GM10248 (cell line): ENCODE measurements around the gene SFMBT1.

ENCODE experiments used
- CTCF ChIA-PET: fragments of 300-600 bp; sonication (Branson Sonifier 250); formaldehyde crosslinking; extraction: SDS; loops from one replicate; lab custom pipeline; 2021; ENCODE audit warnings: antibody characterized with exemption; lab: Yijun Ruan, JAX
- POLR2A ChIA-PET: fragments of 350-650 bp; sonication (Branson Sonifier 250); formaldehyde crosslinking; extraction: SDS; loops from one replicate; lab custom pipeline; 2020; ENCODE audit warnings: antibody characterized with exemption; lab: Yijun Ruan, JAX
- DNase-seq: peaks from one replicate; pipeline ENCODE4 v3.0.0; 2012; ENCODE audit errors: extremely low spot score
- TF ChIP-seq, protein P1 (sequence below): IDR thresholded peaks from 2 replicates; pipeline ENCODE4 v1.5.1; 2012; ENCODE audit warnings: mild to moderate bottlenecking, low read depth; ENCODE audit errors: extremely low read depth, missing control alignments, control extremely low read depth

Gene SFMBT1

DNA sequence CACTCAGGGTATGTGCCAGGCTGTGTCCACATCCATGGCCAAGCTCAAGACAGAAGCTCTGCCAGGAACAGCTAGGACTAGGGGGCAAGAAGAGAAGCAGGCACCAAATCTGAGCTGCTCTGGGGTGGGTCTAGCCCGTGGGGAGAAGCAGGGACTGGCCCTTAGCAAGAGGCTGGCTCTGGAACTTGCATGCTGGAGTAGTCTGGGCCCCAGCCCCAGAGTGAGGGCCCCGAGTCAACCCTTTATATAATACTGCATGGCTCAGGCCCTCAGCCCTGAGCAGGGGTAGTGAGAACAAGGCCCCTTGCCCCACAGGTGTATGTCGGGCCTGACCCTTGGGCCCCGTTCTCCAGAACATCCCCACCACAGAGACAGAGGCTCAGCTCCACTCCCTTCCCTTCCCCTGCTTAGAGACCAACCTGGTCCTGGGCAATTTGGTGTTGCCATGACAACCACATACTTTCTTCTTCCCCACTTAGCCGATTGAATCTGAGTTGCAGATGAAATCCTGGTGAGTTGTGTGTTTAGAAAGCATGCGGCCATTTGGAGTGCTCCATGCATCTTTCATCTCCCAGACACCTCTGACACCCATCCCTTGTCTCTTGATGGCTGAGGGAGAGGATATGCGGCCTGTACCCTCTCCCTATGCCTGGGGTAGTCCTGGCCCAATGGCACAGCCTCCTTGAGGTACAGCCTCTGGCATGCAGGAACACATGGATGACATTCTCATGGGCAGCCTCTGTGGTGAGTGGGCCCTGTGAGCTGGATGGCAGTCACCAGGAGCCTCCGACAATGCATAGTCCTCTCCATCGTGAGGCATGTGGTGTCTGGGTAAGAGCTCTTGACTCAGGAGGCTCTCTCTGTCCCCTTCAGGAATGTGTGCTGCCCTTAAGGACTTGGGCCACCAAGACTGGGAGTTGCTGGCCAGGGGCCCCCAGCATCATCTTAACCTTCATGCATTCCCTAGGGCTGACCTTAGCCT is 29.2 kb upstream of the SFMBT1 start:
- ChIA-PET POLR2A (no interaction called here), CTCF (interaction anchor here (1.5 to 2.4 kb wide), 3 partner anchors 30 to 224 kb away, joined by 3 to 7 read pairs (median 5); partner anchors contain the start of gene SFMBT1)
- no peak for DNase-seq
- TF ChIP-seq, protein P1, sequence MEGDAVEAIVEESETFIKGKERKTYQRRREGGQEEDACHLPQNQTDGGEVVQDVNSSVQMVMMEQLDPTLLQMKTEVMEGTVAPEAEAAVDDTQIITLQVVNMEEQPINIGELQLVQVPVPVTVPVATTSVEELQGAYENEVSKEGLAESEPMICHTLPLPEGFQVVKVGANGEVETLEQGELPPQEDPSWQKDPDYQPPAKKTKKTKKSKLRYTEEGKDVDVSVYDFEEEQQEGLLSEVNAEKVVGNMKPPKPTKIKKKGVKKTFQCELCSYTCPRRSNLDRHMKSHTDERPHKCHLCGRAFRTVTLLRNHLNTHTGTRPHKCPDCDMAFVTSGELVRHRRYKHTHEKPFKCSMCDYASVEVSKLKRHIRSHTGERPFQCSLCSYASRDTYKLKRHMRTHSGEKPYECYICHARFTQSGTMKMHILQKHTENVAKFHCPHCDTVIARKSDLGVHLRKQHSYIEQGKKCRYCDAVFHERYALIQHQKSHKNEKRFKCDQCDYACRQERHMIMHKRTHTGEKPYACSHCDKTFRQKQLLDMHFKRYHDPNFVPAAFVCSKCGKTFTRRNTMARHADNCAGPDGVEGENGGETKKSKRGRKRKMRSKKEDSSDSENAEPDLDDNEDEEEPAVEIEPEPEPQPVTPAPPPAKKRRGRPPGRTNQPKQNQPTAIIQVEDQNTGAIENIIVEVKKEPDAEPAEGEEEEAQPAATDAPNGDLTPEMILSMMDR = no peak

DNA sequence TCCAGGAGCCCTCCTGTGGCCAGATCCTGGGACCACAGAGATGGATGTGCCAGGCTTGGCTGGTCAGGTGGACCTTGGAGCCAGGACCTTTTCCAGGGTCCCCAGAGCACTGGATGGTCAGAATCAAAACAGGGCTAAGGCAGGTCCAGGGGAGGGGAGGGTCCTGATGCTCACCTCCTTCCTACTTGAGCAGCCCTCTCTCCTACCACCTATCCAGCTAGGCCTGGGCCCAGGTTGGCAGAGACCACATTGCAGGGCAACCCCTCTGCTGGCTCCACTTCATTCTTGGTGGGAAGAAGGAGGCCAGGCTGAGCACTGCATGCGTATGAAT is 28.5 kb upstream of the SFMBT1 start:
- POLR2A ChIA-PET = no interaction called here
- DNase-seq = no peak
- TF ChIP-seq, protein P1 = no peak
- CTCF ChIA-PET = interaction anchor here (1.2 to 2.3 kb wide), 4 partner anchors 29 to 223 kb away, joined by 3 to 7 read pairs (median 6); partner anchors contain the start of gene SFMBT1

DNA sequence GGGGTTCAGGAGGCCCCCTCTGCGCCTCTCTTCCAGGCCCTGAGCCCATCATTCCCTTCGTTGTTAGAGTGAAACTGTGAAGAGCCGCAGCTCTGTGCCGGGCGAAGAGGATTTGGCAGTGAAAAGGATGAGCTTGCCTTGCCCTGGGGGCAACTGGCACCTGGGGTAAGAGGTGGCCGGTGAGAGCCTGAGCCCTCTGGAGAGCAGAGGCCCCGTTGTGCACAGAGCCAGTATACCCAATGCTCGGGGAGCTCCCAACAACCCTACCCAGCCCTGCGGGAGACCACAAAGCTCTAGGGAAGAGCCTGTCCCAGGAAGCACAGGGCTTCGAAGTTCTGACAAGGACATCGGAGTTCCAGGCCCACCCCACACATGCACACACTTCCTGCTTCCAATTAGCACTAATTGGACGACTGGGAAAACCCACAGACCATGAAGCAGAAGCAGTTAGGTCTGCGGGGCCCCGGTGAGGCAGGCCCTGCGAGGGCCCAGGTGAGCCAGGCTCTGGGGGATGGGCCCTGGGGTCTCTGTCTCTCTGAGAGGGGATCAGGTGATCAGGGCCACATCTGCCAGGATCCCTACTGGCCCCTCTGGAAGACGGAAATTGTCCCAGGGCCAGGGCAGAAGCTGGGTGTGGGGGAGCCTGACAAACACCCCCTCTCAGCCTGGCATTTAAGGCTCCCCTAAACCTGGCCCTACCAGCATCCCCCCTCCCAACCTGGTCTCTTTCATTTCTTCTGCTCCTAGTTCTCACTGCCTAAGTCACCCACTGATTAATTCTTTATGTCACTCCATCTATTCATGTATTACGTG is 27.9 kb upstream of the SFMBT1 start:
- ChIA-PET POLR2A (no interaction called here), CTCF (interaction anchor here (0.9 to 2.3 kb wide), 7 partner anchors 28 to 223 kb away, joined by 3 to 7 read pairs (median 3); partner anchors contain the start of genes SFMBT1 and STIMATE)
- no peak for DNase-seq
- TF ChIP-seq, protein P1 = no peak

DNA sequence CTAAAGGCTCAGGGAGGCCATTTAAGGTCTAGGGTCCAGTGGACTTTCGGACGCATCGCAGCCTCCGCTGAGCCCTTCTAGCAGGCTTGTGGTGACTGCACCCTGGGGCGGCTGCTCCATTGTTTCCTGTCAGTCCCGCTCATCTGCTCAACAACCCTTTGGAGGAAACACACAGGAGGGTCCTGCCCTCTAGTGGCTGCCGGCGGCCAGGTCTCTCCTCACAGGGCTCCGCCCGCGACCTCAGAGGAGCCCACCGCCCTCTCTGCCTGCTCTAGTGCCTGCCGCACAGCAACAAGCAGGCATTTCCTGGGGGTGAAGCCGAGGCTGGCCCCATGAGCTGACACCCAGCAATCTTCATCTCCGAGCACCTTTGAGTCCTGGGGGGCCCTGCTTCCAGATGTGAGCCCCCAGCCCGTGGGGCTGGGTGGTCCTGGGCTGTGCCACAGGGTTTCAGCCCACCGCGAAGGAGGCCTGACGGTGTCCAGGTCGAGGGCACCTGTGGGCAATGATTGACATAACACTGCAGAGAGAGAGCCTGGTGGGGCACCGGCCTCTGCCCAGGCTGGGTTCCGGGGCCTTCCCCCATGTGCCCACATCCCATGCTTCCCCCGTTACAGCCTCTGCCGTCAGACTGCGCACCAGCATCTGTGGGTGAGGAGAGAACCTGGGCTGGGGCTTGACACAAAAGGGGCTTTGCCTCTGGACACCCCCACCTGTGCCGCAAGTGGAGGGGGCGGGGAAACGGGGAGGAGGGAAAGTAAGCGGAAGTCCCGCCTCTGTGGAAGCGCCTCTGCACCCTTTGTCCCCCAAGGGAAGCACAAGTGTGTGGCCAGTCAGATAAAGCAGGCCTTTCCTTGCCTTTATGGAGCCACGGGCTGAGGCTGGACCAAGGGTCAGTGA is 27.0 kb upstream of the SFMBT1 start:
- CTCF ChIA-PET = interaction anchor here (0.7 to 3.0 kb wide), 11 partner anchors 8 to 222 kb away, joined by 3 to 7 read pairs (median 3); partner anchors contain the start of genes SFMBT1 and STIMATE
- TF ChIP-seq, protein P1 = peak; percentile 94
- POLR2A ChIA-PET = no interaction called here
- DNase-seq = peak; percentile 91

DNA sequence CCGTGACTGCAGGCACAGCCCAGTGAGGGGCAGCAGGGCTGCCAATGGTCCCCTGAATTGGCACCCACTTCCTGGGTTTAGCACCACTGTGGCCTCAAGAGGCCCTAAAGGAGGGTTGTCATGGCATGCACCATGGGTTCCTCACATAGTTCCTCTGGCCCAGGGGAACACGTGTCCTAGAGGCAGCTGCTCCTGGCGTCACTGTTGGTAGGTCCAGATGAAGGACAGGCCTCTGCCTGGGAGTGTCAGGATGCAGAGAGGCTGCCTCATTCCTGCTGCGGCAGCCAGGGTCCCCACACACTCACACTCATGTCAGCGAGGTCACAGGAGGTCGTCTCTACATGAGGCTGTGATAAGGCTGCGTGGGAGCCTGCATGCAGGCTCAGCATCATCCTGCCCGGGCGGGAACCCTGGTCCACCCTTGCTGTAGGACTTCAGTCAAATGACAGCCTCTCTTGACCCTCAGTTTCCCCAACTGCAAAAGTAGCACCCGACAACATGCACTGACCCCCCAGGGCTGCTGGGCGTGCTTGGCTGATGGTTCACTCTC is 26.1 kb upstream of the SFMBT1 start:
- TF ChIP-seq, protein P1 = no peak
- DNase-seq = no peak
- CTCF ChIA-PET = interaction anchor here (0.7 to 3.0 kb wide), 12 partner anchors 8 to 330 kb away, joined by 3 to 7 read pairs (median 3); no protein-coding TSS in a partner anchor
- POLR2A ChIA-PET = no interaction called here
